Muscle of back (tissue), 11 donors: ENCODE data around the gene UFD1. TPM values are rescaled to one million over a fixed set of nuclear protein-coding genes. Genes with fewer than 3 reads are reported as not detected.

Experiments used
- DNase-seq, 3 donors: peaks; one replicate each; pipeline versions ENCODE4 v3.0.0 to v3.0.0-alpha.2; 2013
- polyA plus RNA-seq, 10 donors: library from polyadenylated mRNA; unstranded; fragments of 120-200 nt; gene quantifications; one replicate each; pipeline ENCODE4 v1.2.1, GENCODE V29; 2013; ENCODE audit not compliant: insufficient read length in 10 of 10

UFD1 gene
- polyA plus RNA-seq, 10 donors: 36.4 to 53.2 (median 41.2) TPM

- peak in 2 of 3 donors; percentile 53 to 56 for DNase-seq
Observed at GRCh38 chr22:19497245-19497644, 18.3 kb upstream of the UFD1 start.

- no peak for DNase-seq
Observed at GRCh38 chr22:19496324-19496630, 17.3 kb upstream of the UFD1 start.

DNA sequence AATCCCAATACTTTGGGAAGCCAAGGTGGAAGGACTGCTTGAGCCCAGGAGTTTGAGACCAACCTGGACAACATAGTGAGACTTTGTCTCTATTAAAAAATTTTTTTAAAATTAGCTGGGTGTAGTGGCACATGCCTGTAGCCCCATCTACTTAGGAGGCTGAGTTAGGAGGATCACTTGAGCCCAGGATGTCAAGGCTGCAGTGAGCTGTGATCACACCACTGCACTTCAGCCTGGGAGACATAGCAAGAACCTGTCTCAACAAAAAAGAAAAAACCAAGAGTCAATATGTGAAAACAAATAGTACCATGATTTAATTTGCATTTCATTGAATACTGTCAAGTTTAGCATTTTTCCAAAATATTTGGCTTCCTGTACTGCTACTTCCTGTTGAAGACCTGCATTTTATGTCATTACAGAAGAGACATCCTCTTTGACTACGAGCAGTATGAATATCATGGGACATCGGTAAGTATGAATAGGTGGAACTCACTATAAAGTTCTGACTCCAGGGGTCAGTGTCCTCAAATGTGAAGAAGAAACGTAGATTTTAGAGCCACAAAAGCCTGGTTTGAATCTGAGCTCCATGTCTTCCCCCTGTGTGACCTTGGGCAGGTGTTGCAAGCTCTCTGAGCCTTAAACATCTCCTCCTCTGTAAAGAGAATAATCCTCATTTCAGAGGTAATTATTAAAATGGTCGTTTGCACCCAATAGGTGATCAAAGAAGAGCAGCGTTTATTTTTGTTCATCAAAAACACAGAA is 16.8 kb upstream of the UFD1 start:
- DNase-seq: peak in 1 of 3 donors; percentile 22

DNA sequence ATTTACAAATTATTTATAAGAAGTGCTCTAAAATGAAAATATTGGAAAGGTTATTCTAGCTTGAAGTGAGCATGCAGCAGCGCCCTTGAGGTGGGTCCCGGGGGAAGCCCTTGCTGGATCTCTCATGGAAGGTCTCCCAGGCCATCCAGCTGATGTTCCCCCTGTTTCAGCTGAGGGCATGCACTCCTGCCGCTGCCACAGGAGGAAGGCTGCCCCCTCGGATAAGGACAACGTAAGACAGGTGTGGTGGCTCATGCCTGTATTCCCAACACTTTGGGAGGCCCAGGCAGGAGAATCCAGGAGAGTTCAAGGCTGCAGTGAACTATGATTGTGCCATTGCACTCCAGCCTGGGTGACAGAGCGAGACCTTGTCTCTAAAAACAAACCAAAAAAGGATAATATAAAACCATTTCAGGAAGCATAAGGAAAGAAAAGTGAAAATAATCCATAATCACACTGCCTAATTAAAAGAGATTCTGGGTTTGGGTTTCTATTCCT is 15.7 kb upstream of the UFD1 start:
- no peak for DNase-seq

GRCh38 chr22:19494001-19494560 is 15.1 kb upstream of the UFD1 start:
- DNase-seq: no peak

- no peak for DNase-seq
Observed at GRCh38 chr22:19492504-19493174, 13.6 kb upstream of the UFD1 start.

DNA sequence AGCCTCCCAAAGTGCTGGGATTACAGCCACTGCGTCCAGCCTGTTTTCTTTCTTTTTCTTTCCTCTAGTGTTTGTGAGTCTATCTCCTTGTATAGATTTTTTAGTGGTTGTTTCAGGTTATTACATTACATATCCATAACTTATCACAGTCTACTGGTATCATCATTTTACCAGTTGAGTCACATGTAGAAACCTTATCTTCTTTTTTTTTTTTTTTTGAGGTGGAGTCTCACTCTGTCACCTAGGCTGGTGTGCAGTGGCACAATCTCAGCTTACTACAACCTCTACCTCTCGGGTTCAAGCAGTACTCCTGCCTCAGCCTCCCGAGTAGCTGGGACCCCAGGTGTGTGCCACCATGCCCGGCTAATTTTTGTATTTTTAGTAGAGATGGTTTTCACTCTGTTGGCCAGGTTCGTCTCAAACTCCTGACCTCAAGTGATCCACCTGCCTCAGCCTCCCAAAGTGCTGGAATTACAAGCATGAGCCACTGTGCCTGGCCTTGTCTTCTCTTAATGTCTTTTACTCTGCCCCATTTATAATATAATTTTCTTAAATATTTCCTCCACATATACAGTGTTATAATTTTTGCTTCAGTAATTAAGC is 11.7 kb upstream of the UFD1 start:
- DNase-seq: no peak

DNA sequence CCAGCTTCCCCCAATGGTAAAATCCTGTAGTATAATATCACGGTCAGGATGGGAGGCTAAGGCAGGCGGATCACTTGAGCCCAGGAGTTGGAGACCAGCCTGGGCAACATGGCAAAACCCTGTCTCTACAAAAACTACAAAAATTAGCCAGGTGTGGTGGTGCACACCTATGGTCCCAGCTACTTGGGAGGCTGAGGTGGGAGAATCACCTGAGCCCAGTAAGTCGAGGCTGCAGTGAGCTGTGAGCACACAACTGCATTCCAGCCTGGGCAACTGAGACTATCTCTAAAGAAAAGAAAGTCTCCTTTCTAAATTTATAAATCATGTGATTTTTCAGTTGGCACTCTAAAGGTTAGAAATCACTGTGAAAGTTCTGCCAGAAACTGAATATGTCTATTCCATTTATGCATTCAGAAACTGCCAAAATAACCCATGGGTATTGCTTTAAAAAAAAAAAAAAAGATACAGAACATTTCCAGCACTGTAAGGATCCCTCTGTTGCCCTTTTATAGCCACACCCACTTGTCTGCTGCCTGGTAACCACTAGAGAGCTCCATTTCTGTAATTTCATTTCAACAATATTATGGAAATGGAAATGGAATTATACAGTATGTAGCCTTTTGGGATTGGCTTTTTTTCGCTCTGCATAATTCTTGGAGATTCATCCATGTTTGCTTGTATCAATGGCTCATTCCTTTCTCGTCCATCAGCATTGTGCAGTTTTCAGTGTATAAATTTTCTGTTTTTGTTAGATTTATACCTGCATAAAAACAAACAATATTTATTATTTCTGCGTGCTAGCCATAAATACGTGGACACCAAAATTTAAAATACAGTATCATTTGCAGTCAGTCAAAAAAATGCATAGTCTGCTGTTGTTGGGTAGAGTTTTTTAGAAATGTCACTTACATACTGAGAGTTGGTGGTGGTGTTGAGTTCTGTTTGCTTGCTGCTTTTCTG is 10.2 kb upstream of the UFD1 start:
- peak in 1 of 3 donors; percentile 33 for DNase-seq

GRCh38 chr22:19488285-19488684 is 9.3 kb upstream of the UFD1 start:
- no peak for DNase-seq

DNA sequence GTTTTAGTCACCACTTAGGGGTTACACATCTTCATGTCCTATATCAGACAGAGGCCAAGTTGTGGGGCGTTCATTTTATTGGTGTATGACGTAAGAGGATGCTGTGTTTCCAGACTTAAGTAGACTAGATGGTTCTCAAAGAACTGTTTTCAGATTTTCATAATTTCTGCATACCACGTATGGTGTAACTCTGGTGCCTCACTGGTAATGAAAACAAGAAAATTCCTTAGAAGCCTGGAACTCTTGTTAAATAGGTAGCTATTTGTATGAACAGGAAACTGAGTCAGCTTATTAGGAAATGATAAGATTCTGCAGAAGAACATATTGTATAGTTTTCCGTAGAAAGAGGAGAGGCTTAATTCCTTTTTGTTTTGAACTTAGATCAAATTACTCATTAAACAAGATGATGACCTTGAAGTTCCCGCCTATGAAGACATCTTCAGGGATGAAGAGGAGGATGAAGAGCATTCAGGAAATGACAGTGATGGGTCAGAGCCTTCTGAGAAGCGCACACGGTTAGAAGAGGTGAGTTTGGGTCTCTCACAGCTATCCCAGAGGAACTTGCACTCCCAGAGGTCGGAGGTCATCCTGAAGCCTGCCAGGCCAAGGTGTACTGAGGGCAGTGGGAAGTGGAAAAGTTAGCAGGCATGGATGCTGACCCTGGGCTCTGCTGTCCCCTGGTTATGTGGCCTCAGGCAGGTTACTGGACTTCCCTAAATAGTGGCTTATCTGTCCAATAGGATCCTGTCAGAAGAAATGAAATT is 4.7 kb upstream of the UFD1 start:
- DNase-seq: no peak

GRCh38 chr22:19482297-19482696 is 3.3 kb upstream of the UFD1 start:
- no peak for DNase-seq

- DNase-seq: no peak
Observed at GRCh38 chr22:19480789-19481188, 1.8 kb upstream of the UFD1 start.

DNA sequence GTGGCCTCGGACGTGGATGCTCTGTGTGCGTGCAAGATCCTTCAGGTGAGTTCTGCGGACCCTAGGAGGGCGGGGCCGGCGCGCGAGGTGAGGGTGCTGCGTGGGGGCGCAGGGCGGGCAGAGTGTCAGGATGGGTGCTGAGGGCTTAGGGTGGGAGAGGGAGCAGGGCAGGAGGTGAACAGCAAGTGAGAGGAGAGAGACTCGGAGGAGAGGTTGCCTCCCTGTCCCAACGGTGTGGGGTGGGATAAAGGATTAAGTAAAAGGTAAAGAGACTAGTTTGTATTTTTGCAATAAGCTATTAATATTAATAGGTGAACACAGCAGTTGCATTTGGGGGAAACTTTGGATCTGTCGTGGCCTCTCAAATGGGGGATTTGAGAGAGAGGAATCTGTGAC is 1.2 kb upstream of the UFD1 start:
- DNase-seq: no peak

GRCh38 chr22:19479355-19480172 is 571 bp upstream of the UFD1 start, which contains the start of gene CDC45:
Gene CDC45, plus strand, starts transcription at chr22:19479920. Its CDS starts 49 bp downstream, at chr22:19479969.
- DNase-seq: peak; percentile 98 to 99 (median 99)

GRCh38 chr22:19478045-19478900 is 720 bp downstream of the UFD1 start:
- DNase-seq: peak in 1 of 3 donors; percentile 20

GRCh38 chr22:19477321-19478044 is 1.5 kb downstream of the UFD1 start:
- peak in 2 of 3 donors; percentile 1 to 36 for DNase-seq

GRCh38 chr22:19476023-19476422 is 3.0 kb downstream of the UFD1 start:
- no peak for DNase-seq

- no peak for DNase-seq
Observed at GRCh38 chr22:19473578-19473977, 5.4 kb downstream of the UFD1 start.
